GM20431 (cell line): ENCODE measurements around the gene TSGA10.
"Not testable (repeated sequence)": the region's sequence is repeated elsewhere in the genome, so short reads cannot be mapped to it uniquely, and the experiment has no call there.

Experiments used
- in situ Hi-C: fragments of 300-500 bp; cut with MseI, MboI; formaldehyde crosslinking; loops from one replicate; pipeline ENCODE4 v1.15.0; 2020; ENCODE audit warnings: low sequenced_read_pairs; ENCODE audit not compliant: unreplicated experiment

Gene TSGA10

DNA sequence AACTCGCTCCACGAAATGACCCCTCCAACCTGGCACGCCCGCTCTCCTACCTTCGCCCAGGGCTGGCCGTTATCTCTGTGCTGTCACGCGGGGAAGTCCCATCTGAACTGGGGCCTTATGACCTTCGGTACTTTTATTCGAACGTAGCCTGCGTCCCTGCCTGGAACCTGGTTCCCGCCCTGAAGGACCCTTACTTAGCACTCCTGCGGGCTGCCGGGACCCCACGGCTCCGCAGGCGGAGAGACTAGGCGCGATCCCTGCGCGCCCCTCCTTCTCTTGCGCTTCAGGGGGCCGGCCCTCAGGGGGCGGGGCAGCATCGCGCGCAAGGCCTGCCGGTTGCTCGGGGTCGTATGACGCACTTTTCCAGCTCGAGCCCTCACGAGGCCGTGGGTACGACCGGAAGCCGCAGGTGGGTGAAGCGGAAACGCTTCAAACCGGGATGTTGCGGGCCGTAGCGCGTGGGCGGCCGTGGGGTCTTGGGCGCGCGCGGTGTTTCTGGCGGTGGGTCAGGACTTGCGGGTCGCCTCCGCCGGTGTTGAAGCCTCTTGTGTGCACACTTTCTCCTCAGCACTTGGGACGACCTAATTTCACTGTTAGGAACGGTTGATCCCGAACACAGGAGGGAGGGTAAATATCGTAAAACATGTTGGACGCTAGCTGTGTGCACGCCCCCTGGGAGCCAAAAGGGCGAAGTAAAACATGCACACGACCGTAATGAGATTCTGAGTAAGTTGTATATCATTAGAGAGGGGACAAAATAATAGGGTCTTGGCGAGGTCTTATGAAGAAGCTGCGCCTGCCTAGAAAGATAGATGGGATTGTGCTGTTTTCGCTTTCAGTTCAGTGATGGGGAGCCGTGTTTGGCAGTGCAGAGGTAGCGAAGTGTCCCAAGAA lies at the start of gene TSGA10, which contains the start of gene LIPT1:
TSGA10 (minus strand) TSS at position 300 of the 894 bp plus-strand sequence. CDS start 45,503 bp downstream, outside the sequence.
LIPT1 (plus strand) TSS at position 325 of the 894 bp plus-strand sequence. CDS start 6,991 bp downstream, outside the sequence.
- in situ Hi-C loops: no loop called here

GRCh38 chr2:99201959-99202678 lies 47.4 kb upstream of the TSGA10 start:
- in situ Hi-C loops: loop anchor here (25.0 kb wide), 1 partner anchor 110 kb away; the partner anchor contains the start of gene LYG1

DNA sequence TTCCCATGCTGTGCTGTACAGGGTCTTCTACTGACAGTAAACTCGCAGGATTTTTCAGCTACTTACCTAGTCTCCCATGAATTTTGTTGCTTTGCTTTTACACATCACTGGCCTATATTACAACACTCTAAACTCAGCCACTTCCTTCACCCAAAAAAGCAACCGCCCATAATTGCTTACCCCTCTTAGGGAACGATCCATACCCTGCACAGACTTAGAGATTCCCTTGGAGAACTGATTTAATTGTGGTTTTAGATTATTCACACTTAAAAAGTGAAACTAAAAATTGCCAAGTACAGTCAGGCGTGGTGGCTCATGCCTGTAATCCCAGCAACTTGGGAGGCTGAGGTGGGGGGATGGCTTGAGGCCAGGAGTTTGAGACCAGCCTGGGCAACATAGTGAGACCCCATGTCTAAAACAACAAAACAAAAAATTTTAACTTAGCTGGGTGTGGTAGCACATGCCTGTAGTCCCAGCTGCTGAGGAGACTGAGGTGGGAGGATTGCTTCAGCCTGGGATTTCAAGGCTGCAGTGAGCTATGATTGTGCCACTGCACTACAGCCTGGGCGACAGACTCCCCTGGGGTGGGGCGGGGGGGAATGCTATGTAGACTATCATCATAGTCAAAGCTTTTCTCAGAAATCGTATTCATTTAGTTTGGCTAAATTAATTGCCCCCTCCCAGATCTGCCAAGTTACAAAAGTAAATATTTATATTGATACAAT lies 45.5 kb upstream of the TSGA10 start:
- in situ Hi-C loops: loop anchor here (25.0 kb wide), 1 partner anchor 112 kb away; the partner anchor contains the start of gene LYG1

- in situ Hi-C loops: no loop called here
Measured at GRCh38 chr2:99198103-99198841, 43.5 kb upstream of the TSGA10 start.

DNA sequence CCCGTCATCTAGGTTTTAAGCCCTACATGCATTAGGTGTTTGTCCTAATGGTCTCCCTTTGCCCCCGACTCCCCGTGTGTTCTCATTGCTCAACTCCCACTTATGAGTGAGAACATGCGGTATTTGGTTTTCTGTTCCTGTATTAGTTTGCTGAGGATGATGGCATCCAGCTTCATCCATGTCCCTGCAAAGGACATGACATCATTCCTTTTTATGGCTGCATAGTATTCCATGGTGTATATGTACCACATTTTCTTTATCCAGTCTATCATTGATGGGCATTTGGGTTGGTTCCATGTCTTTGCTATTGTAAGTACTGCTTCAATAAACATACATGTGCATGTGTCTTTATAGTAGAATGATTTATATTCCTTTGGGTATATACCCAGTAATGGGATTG lies 37.6 kb upstream of the TSGA10 start:
- in situ Hi-C loops: not testable (repeated sequence)

DNA sequence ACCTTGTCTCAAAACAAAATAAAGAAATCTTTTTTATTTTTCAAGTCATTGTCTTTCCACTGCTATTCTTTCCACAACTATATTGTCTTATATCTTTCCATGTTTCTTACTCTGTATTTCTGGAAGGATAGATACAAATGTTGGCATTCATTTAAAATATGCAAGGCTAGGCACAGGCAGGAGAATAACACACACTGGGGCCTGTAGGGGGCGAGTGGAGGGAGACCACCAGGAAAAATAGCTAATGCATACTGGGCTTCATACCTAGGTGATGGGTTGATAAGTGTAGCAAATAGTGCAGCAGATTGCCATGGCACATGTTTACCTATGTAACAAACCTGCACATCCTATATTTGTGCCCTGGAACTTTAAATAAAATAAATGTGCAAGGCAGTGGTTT lies 35.8 kb upstream of the TSGA10 start:
- in situ Hi-C loops: no loop called here

GRCh38 chr2:99188357-99188756 lies 33.6 kb upstream of the TSGA10 start:
- in situ Hi-C loops: no loop called here

DNA sequence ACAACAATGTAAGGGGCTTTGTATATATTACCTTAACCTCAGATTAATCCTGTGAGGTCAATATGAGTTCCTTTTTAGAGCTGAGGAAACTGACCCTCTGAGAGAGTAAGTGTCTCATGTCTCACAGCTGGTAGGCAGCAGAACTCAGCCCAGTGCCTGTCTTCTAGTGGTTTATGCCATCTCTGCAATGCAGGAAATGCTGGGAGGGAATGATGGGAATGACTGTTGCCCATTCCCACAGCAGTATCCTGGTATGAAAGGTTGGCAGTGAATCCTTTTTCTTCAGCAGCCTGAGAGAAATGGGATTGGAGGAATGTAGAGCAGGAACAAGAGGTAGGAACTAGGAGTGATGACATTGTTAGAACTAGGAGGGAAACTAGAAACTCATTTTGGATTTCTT lies 32.3 kb upstream of the TSGA10 start:
- in situ Hi-C loops: no loop called here

GRCh38 chr2:99184811-99185210 lies 30.1 kb upstream of the TSGA10 start:
- in situ Hi-C loops: no loop called here

DNA sequence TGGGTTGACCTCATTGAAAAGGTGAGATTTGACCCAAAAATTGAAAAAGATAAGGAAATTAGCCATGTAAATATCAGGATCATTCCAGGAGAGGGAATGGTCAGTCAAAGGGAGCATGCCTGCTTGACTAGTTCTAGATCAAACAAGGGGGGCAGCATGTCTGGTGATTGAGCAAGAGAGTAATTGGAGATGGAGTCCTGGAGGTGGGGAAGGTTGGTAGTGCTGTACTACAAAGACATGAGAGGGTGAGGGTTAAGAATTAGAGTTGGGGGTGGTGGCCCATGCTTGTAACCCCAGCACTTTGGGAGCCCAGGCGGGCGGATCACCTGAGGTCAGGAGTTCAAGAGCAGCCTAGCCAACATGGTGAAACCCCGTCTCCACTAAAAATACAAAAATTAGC lies 28.3 kb upstream of the TSGA10 start:
- in situ Hi-C loops: no loop called here

DNA sequence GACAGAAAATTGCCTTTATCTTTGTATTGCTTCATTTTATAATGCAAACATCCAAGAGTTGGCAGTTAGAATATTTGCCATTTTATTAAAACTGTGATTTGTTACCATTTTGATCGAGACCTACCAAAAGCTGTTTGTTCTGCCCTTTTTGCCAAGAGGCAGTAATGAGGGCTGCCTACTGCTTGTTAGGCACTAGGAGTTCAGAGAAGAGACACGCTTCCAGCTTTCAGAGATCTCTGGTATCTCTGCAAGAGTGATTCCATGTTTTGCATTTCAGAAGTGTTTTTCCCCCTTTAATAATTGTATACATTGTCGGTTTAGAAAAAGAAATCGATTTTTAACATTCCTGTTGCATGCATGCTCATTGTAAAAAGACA lies 26.9 kb upstream of the TSGA10 start:
- in situ Hi-C loops: no loop called here

GRCh38 chr2:99180755-99181623 lies 26.2 kb upstream of the TSGA10 start, which contains the start of the genes MITD1 and MRPL30:
TSS of gene MITD1 (minus strand) at chr2:99181058. CDS start at chr2:99180981, 77 bp downstream.
TSS of gene MRPL30 (plus strand) at chr2:99181184. CDS start at chr2:99186204, 5,020 bp downstream.
- in situ Hi-C loops: no loop called here

- in situ Hi-C loops: no loop called here
Measured at GRCh38 chr2:99171377-99172140, 16.8 kb upstream of the TSGA10 start.

DNA sequence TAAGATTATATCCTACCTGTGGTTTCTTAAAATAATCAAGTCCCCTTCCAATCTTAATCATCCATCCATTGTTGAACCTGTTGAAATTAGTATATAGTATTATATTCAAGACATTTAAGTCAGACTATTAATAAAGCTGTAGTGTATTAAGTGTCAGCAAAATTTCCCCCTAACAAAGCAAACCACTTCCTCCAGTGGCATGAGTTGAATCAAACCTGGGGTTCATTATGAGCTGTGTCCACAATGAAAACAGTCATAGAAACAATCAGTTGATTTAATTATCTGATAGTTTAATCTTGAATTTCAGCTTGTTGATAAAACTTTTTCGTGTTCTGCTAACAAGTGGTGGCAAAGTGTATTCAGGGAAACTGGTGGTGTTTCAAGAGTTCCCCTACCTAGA lies 14.8 kb upstream of the TSGA10 start:
- in situ Hi-C loops: no loop called here

- in situ Hi-C loops: no loop called here
Measured at GRCh38 chr2:99166218-99166617, 11.5 kb upstream of the TSGA10 start.

DNA sequence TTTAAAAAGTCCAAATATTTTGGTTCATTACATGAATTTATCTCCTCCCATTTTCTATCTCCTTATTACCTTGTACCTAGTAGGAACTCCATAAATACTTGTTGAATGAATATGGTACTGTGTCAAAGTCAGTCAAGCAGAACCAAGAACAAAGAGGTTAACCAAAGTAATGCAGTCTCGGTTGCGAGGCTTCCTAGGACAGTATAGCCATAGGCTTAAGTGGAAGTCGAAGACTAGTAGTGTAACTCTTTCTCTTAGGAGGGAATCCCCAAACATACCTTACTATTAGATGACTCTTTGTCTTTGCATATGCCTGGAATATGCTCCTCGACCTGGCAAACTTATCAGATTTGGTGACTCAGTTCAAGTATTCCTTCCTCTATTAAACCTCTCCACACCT lies 4.9 kb upstream of the TSGA10 start:
- in situ Hi-C loops: no loop called here

- in situ Hi-C loops: no loop called here
Measured at GRCh38 chr2:99158599-99158998, 3.9 kb upstream of the TSGA10 start.

- in situ Hi-C loops: no loop called here
Measured at GRCh38 chr2:99156891-99157290, 2.1 kb upstream of the TSGA10 start.
